Measurements from ENCODE around the gene ARHGAP10.

ARHGAP10 gene

GRCh38 chr4:148015058-148015457, 283.2 kb downstream of the ARHGAP10 start:
- TF ChIP-seq CTCF (conservative IDR thresholded peaks at IDR 0.05): no peak
- H3K27ac ChIP-seq: no peak overlapping the region

GRCh38 chr4:148015468-148015867, 283.6 kb downstream of the ARHGAP10 start:
- H3K27ac ChIP-seq: no peak overlapping the region
- TF ChIP-seq CTCF (conservative IDR thresholded peaks at IDR 0.05): no peak

GRCh38 chr4:148016063-148016637, 284.3 kb downstream of the ARHGAP10 start:
- peak overlapping the region; percentile 78 for H3K27ac ChIP-seq
- TF ChIP-seq CTCF (conservative IDR thresholded peaks at IDR 0.05): no peak

GRCh38 chr4:148017801-148018200, 285.9 kb downstream of the ARHGAP10 start:
- H3K27ac ChIP-seq: peak overlapping the region; percentile 78
- TF ChIP-seq CTCF (conservative IDR thresholded peaks at IDR 0.05): no peak

GRCh38 chr4:148021686-148022085, 289.8 kb downstream of the ARHGAP10 start:
- no peak overlapping the region for H3K27ac ChIP-seq
- peak; percentile 37 for TF ChIP-seq CTCF (conservative IDR thresholded peaks at IDR 0.05)

- H3K27ac ChIP-seq: no peak overlapping the region
- TF ChIP-seq CTCF (conservative IDR thresholded peaks at IDR 0.05): no peak
Observed at GRCh38 chr4:148022975-148023374, 291.1 kb downstream of the ARHGAP10 start.

GRCh38 chr4:148023512-148024181, 291.8 kb downstream of the ARHGAP10 start:
- no peak for TF ChIP-seq CTCF (conservative IDR thresholded peaks at IDR 0.05)
- no peak overlapping the region for H3K27ac ChIP-seq

Data from VCaP (cell line).